Inferior parietal cortex (tissue), 1 donor: ENCODE data around the gene FBRSL1.

Experiments used
- DNase-seq: peaks from one replicate; pipeline ENCODE4 v3.0.0-alpha.2; 2016; ENCODE audit errors: extremely low spot score

The FBRSL1 gene

DNA sequence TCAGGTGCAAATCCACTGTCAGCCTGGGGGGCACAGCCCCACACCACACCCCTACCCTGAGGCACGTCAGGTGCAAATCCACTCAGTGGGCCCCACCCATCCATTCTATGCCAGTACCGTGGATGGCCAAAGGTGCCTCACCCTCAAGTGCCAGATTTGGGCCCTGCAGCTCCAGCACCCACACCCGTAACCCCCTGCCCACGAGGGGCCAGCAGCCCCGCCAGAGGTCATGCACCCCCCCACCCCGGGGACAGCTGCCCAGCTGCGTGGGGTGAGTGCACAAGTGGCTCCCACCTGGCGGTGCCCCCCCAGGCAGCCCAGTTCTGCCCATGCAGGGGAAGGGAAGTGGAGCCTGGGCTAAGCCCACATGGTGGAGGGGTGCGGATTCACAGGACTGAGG lies 51.2 kb downstream of the FBRSL1 start:
- no peak for DNase-seq

DNA sequence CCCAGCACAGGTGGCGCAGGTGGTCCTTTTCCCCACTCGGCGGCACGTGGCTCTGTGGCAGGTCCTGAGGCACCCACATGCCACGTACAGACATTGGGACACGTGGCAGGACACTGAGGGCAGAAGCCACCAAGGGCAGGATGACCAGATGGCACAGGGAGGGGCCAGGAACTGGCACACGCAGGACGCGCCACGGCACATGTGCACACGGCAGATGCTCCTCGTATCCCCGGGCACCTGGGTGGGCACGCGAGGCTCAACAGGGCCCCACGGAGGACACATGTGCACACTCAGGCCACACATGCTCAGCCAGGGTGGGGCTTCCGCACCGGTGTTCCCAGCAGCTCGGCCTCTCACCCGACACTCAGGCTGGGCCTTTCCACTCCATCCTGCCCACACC lies 52.0 kb downstream of the FBRSL1 start:
- no peak for DNase-seq

DNA sequence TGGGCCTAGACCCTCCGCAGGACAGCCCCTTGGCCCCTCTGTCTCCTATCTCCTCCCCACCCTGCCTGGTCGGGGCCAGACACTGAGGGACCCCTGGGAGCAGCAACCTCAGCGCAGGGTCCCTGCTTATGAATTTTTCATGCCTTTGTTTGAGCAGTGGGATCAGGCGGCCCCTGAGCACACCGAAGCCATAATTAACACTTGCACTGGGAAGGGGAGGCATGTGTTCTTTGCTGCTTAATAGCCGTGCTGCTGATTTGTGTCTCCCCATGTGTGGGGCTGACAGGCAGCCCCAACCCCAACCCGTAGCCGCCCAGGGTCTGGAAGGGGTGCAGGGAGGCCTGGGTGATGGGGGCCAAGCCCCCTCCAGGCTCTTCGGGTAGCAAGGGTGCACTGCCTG lies 52.7 kb downstream of the FBRSL1 start:
- DNase-seq, result no peak

DNA sequence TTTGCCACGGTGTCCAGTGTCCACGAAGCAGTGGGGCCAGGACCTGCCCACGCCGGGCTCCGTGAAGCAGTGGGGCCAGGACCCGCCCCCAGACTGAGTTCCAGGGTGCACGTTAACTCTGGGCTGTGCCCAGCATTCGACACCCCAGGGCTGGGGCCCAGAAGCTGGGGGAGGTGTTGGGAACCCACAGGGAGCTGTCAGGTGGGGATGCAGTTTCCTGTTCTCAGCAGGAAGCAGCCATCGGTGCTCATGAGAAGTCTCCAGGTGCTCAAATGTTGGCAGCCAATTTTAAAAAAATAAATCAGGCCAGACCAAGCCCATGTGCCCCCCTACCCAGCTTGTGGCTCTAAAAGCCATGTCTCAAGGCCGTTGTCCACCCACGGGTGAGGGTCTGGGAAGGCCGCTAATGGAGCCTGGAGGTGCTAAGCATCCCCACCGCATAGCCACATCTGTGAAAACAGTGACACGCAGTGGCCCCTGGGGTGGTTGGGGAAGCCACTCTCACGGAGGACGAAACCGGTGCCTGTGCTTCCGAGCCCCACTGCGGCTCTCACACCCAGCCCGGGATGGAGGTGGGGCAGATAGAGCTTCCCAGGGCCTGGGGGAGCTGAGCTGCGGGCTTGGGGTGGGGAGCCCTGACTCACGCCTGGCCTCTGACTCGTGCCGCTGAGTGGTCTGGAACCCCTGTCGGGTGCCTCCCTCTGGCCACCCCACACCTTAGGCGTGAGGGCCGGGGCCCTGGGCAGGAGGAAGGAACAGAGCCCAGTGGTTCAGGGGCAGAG lies 53.5 kb downstream of the FBRSL1 start:
- no peak for DNase-seq

DNA sequence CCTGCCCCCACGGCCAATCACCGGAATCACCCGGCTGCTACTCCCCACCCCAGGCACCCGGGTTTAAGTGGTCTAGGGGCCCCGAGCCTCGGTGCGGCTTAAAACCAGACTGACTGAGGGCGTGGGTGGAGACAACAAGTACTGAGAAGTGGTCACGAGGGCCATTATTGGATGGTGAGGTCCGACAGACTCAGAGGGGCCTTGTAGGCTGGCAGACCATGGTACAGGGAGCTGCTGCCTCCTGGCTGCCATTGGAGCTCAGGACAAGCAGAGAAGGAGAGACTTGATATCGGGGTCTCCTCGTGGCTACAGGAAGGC lies 54.1 kb downstream of the FBRSL1 start:
- no peak for DNase-seq

DNA sequence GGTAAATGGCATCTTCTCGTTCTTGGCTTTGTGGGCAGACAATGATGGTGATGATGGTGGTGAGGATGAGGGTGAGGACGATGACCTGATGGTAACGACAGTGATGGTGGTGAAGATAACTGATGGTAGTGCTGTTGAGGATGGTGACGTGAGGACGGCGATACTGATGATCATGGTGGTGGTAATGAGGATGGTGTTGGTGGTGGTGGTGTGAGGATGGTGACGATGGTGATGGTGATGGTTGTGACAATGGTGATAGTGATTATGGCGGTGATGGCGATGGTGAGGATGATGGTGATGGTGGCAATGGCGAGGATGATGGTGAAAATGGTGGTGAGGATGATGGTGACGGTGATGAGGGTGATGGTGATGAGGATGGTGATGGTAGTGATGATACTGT lies 54.5 kb downstream of the FBRSL1 start:
- no peak for DNase-seq

DNA sequence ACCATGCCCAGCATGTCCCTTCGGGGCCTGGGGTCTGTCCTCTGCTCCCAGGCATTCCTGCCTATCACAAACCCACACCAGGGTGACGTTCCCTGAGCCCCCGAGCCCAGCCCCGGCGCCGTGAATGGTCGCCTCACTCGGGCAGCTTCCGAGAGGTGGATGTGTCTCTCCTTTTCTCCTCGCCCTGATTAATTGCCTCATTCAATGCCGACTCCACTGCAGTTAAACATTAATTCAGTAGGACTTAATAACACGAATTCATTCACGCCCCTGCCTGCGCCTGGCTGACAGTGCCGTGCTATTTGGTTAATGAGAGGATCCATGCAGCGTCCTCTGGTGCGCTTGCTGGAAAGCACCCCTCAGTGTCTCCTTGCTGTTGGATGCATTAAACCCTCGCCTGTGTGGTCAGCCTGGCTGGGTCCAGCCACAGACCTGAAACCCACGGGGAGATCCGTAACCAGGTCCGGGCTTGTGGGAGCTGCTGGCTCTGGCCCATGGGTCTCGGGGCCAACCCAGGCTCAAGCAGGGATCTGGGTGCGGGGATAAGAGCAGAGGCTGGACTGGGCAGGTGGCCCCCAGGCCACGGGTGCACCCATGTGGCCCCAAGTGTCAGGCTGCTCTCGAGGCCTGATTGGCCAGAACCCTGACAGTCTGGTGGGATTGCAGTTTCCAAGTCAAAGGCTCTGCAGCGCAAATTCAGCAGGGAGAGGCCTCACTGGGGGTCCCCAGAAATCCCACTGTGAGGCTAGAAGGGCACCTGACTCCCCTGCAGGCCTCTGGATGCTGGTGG lies 55.4 kb downstream of the FBRSL1 start:
- no peak for DNase-seq

DNA sequence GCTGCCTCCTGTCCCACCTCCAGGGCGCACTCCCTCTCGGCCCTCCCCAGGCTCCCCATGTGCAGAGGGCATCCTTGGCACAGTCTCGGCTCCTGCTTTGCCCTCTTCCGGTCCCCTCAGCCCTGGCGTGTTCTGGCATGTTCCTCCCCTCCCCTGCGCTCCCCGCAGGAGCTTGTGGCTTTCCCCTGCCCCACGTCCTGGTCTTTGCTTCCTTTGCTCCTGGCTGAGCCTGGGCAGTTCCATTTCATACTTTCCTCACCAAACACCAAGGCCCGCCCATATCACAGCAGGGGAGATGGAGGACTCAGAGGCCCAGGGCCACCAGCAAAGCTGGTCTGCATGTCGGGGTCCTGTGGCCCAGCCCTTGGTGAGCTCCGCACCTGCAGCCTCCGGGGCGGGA lies 56.0 kb downstream of the FBRSL1 start:
- no peak for DNase-seq

DNA sequence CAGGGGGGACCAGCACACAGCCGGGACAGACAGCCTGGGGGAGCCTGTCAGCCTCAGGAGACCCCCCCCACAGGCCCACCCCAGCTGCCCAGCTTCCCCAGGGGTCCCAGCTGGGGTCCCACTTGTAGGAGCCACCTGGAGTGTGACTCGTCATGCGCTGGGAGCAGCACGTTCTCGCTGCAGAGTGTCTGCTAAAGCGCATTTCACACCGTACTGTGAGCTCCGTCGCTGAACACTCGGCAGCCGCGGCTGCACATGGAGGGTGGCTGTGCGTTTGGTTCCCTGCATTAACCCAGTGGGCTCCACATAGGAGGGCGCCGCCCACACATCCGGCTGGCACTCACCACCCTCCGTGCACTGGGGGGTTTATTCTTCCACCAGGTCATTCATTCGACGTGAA lies 56.7 kb downstream of the FBRSL1 start:
- no peak for DNase-seq

DNA sequence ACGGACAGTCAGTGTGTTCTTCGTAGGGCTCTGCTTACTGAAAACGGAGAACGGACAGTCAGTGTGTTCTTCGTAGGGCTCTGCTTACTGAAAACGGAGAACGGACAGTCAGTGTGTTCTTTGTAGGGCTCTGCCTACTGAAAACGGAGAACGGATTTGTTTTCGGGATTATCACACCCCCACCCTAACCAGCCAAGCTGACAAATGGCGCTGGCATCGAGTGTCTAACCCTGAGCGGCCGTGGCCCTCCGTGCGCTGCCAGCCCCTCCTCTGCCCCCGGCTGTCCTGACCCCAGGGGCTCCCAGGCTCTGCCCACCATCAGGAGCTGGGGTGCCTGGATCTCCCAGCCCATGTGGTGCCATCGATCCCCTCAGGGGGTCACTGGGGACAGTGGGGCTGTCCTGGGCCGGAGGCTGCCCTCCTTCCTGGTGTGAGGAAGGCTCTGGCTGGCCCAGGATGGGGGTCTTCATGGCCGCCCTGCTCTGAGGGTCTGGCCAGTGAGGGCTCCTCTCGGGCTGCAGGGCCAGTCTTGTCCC lies 57.3 kb downstream of the FBRSL1 start:
- DNase-seq, result no peak

DNA sequence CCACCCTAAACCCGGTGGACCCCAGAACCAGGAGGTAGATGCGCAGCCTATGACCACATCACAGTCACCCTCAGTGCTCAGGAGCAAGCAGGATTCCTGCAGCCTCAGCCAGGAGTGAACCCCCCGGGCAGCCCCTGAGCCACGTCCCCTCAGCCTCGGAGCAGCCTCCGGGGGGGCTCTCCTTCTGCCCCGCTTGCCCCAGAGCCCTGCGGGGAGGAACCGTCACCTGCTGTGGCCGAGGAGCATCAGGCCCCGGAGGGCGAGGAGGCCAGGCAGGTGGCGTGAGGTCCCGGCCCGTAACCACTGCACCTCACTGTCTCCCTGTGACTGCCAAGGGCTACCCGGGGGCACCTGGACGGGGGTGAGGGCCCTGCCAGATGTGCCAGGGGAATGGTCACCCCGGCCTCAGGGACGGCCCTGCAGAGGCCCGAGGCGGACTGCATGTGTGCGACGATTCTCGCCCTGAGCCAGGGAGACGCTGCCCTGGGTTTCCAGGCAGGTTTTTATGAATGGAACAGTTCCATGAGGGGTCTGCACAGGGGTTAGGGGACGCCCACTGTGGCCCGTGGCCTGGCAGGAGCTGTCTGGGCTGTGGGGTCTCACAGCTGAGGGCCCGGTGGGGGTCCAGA lies 58.6 kb downstream of the FBRSL1 start:
- no peak for DNase-seq

DNA sequence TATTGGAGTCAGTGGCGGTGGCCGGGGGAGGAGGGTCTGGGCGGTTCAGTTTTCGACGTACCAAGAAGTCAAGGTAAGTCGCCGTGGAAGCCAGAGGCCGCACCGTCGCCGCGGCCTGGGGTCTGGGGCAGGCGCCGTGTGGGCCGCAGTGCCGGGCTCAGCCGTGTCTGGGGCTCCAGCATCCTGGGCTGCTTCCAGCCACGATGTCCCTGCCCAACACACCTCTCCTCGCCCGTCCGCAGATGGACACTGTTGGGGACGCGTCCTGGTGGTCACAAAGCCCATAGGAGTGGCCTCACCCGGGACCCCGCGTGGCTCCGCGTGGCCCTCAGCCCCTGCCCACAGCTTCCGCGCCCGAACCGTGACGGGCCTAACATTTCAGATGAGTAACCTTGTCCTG lies 59.1 kb downstream of the FBRSL1 start:
- DNase-seq, result no peak

DNA sequence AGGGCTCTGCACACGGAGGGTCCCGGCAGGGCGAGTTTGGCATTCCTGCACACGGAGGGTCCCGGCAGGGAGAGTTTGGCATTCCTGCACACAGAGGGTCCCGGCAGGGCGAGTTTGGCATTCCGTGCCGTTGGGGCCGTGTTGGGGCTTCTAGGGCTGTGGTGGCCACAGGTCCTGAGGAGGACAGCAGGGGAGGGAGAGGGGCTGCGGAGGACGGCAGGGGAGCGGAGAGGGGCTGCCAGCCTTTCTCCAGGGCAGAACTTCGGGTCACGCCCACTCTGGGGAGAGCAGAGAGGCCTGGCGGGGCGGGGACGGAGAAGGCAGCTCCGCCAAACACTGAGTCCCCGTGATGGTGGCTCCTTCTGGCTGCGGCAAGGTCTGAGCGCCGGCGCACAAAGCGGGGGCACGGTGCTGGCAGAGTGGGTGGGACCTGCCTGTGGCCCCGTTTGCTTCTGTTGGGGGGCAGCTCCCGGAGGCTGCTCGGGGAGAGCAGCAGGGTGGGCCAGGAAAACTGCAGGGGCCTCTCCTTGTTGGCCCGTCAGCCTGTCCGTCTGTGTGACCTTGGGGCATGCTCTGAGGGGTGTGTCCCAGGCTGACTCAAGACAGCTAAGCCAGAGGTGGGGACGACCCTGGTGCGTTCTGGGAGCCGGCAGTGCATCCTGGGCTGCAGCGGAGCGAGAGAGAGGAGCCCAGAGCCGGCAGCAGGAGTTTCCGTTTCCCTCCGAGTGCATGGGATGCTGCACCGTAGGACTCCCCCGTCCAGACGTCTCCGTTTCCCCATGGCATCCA lies 60.3 kb downstream of the FBRSL1 start:
- no peak for DNase-seq

DNA sequence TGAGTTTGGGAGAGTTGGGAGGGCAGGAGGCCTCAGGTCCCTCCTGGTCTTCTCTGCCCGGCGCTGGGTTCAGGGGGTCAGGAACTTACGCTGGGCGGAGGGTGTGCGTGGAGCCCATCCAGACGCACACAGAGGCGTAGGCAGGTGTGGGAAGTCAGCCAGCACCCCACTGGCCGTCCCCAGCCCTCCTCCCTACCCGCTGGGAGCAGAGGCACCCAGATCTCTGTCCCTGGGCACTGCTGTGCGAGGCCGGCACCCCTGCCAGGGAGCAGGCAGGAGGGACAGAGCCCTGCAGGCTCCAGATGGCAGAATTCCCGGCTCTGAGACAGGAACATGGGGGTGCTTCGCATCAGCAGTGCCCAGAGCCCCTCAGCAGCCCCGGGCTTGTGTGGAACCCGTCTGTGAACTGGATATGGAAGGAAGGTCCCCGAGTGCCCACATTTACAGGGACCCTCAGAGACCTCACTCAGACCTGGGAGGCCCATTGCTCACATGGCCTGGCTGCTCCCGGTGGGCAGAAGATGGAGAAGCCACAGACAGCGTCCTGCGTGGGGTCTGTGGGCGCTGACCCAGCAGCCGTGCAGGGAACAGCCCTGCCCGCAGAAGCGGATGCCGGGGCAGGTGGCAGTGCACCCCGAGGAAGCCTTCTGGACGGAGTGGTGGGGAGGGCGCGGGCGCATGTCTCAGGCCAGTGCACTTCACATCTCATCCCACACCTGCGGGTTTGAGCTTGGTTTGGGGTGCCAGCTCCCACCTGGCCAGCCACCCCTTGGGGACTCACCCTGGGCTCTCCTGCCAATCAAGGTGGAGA lies 61.1 kb downstream of the FBRSL1 start:
- no peak for DNase-seq

DNA sequence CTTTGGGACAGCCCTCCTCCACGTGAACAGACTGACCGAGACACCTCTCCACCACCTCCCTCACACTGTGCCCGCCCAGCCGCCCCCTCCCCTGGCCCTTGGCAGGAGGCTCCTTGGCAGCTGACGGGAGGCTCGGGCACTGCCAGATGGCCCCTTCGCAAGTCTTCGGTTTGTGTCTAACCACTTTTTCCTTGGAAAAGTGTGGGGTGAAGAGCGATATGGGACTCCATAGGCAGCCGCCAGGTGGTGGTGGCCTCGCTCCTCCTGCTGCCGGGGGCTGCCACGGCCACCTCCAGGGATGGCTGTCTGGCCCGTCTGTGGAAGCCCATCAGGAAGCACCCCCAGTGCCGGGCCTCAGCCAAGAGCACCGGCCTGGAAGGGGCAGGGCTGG lies 61.7 kb downstream of the FBRSL1 start:
- DNase-seq, result no peak

DNA sequence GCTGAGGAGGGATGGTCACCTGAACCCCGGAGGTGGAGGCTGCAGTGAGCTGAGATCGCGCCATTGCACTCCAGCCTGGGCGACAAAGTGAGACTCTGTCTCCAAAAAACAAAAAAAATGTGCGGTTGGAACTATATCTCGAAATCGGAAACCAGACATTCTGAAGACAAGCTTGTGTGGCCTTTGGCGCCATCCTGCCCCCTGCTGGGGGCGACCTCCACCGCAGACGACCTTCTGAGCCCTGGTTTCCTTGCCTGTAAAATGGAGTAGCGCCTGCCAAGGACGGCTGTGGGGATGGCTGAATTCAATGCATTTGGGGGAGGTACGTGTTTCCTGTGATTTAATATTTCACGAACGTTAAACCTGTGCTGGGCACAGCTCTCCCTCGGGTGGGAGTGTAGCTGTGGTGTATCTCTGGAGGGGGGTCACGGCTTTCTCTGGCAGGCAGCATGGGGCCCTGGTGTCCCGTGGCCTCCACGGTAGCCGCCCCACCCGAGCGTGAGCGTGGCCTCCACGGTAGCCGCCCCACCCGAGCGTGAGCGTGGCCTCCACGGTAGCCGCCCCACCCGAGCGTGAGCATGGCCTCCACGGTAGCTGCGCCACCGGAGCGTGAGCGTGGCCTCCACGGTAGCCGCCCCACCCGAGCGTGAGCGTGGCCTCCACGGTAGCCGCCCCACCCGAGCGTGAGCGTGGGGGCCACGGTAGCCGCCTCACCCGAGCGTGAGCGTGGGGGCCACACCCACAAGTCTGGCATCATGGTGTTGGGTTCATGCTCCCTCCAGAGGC lies 65.1 kb downstream of the FBRSL1 start:
- DNase-seq, result no peak

DNA sequence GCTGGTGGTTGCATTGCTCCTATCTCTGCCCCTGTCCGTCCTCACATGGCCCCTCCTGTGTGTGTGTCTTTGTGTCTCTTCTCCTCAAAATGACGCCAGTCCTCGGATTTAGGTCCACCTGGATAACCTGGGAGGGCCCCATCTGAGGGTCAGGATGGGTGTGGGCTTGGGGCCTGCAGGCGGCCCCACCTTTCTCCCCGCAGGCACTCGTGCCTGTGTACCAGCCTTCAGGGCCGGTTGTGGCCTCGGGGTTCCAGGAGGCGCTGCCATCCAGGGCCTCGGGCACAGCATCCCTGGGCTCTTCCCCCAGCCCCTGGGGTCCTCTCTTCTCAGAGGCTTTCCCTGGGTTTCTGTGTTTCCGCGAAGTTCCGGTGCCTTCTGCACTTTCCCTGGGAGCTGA lies 65.7 kb downstream of the FBRSL1 start:
- DNase-seq, result no peak

DNA sequence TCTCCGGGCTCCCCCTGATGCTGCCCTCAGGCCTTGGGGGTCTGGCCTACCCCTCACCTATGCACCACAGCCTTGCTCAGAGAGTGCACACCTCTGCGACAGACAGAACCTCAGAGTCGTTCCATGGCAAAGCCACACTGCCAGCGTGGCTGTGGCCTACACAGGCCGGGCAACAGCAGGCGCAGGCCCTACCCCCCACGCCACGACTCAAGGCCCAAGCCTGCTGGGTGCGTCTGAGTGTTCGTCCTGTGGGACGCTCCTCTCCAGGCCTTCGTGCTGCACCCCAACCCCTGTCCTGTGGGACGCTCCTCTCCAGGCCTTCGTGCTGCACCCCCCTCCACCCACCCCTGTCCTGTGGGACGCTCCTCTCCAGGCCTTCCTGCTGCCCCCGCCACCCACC lies 66.3 kb downstream of the FBRSL1 start:
- DNase-seq, result no peak

DNA sequence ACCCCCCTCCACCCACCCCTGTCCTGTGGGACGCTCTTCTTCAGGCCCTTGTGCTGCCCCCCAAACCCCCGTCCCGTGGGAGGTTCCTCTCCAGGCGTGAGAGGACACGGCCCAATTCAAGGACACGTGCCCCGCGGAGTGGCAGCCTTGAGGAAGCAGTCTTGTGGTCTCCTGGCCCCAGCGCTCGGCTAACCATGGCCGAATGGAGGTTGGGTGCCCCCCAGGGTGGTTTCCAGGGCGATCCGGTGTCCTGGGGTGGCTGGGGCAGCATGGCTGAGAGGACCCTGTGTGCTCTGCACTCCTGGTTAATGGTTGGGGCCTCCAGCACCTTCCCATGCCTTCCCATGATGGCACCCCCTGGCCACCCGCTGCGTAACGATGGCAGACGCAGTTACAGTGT lies 66.8 kb downstream of the FBRSL1 start:
- no peak for DNase-seq

DNA sequence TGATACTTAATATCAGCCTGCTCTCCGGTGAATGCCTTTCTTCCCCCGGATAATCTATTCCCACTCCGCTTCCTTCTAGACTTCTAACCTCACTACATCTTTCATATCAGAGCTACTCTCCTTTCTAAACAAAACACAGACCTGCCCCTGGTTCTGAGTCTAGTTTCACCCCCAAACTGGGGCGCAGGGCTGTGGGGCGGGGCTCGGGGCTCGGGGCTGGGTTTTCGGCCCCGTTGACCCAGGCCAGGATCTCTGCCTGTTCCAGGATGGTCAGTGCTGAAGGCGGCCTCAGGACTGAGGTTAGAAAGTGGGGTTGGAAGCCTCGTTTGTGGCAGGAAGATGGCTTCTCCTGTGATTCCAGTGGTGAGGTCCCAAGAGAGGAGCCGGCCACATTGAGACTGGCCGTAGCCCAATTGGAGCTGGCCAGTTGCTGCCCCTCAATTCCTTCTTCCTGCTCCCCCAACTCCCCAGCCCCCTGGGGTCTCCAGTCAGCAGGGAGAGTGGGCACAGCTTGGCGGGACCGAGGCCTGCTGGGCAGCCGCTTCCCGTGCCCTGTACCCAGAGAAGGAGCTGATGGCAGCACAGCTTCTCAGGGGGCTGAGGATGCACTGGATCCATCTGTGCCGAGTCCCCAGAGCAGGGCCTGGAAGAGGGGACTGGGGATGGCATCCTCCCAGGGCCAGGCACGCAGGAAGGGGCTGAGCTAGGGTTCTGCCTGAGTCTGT lies 67.5 kb downstream of the FBRSL1 start:
- DNase-seq, result no peak
